Measurements from ENCODE around the gene CCN6. TPM values are rescaled to one million over a fixed set of nuclear protein-coding genes. Genes with fewer than 3 reads are reported as not detected.

Gene CCN6
- total RNA-seq, 6 experiments from 2014 or later = not detected

DNA sequence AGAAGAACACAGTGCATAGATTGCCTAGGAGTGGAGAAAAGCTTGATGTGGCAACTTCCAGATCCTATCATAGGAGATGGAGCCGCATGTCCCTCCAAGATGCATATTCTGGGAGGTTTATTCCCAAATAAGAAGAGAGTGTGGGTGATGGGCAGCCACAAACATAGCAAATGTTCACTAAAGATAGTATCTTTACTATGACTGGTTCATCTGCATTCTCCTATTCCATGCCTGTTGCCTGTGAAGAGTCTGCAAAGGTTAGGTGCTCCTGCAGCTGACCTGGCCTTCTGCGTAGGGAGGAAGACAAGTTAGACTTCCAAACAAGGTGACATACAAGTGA is 14.5 kb upstream of the CCN6 start:
- Mint-ChIP-seq H3K27ac (peak overlapping the region; percentile 81), H3K36me3 (ENCODE audit: low read depth) (no peaks in the 10 kb centered on the region), H3K9me3 (no peaks in the 10 kb centered on the region), H3K27me3 (ENCODE audit: insufficient read depth) (no peaks in the 10 kb centered on the region), H3K4me1 (ENCODE audit: low read depth) (peaks cover 89% of the 10 kb centered on the region), H3K4me3 (peak overlapping the region; percentile 61; the same call in 1 of the 2 replicates)
- TF ChIP-seq, protein P1, sequence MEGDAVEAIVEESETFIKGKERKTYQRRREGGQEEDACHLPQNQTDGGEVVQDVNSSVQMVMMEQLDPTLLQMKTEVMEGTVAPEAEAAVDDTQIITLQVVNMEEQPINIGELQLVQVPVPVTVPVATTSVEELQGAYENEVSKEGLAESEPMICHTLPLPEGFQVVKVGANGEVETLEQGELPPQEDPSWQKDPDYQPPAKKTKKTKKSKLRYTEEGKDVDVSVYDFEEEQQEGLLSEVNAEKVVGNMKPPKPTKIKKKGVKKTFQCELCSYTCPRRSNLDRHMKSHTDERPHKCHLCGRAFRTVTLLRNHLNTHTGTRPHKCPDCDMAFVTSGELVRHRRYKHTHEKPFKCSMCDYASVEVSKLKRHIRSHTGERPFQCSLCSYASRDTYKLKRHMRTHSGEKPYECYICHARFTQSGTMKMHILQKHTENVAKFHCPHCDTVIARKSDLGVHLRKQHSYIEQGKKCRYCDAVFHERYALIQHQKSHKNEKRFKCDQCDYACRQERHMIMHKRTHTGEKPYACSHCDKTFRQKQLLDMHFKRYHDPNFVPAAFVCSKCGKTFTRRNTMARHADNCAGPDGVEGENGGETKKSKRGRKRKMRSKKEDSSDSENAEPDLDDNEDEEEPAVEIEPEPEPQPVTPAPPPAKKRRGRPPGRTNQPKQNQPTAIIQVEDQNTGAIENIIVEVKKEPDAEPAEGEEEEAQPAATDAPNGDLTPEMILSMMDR (IDR thresholded peaks at IDR 0.05) = no peak
- no peak for DNase-seq

DNA sequence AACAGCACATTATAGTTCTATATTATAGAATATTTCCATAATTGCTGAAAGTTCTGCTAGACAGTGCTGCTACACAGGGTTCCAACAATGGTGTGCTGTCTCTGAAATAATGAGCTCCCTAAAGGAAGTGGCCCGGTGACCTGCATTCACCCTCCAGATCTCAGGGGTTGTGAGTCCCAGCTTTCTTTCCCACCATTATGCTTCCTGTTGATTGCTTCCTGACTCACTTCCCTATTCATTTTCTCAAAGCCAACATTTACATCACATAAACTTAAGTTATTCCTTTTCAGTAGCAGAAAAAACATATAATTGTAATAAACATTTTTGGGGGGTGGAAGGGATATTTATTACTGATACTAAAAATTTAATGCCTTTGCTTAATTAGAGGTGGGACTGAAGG is 12.9 kb upstream of the CCN6 start:
- peaks cover 93% of the 10 kb centered on the region for H3K4me1 Mint-ChIP-seq (ENCODE audit: low read depth)
- H3K4me3 Mint-ChIP-seq = no peak overlapping the region
- H3K27ac Mint-ChIP-seq = peak overlapping the region; percentile 69; the same call in 1 of the 2 replicates
- no peaks in the 10 kb centered on the region for H3K36me3 Mint-ChIP-seq (ENCODE audit: low read depth)
- TF ChIP-seq, protein P1 (IDR thresholded peaks at IDR 0.05) = no peak
- DNase-seq = no peak
- H3K9me3 Mint-ChIP-seq = no peaks in the 10 kb centered on the region
- no peaks in the 10 kb centered on the region; the same call in 1 of the 2 replicates for H3K27me3 Mint-ChIP-seq (ENCODE audit: insufficient read depth)

DNA sequence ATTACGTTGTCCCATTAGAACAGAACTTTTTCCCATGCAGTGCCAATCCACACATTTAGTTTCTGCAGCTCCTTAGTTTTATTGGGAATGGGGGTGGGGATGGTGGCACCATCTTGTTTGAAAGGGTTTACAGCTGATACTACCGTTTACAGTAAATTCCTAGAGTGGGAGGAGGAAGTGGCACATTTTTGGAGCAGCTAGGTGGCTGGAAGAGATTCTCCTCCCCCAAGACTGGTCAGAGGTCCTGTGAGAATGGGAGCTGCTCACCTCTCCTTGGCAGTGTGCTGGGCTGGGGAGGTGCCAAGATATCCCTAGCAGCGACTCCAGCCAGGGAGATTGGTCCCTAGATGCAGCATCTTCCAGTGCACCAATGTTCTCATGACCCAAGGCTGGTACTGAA is 12.4 kb upstream of the CCN6 start:
- no peak for DNase-seq
- H3K9me3 Mint-ChIP-seq = no peaks in the 10 kb centered on the region
- H3K27ac Mint-ChIP-seq = peak overlapping the region; percentile 69; the same call in 1 of the 2 replicates
- H3K4me3 Mint-ChIP-seq = peak overlapping the region; percentile 19; the same call in 1 of the 2 replicates
- no peaks in the 10 kb centered on the region for H3K36me3 Mint-ChIP-seq (ENCODE audit: low read depth)
- TF ChIP-seq, protein P1 (IDR thresholded peaks at IDR 0.05) = no peak
- peaks cover 88% of the 10 kb centered on the region for H3K4me1 Mint-ChIP-seq (ENCODE audit: low read depth)
- no peaks in the 10 kb centered on the region; the same call in 1 of the 2 replicates for H3K27me3 Mint-ChIP-seq (ENCODE audit: insufficient read depth)

DNA sequence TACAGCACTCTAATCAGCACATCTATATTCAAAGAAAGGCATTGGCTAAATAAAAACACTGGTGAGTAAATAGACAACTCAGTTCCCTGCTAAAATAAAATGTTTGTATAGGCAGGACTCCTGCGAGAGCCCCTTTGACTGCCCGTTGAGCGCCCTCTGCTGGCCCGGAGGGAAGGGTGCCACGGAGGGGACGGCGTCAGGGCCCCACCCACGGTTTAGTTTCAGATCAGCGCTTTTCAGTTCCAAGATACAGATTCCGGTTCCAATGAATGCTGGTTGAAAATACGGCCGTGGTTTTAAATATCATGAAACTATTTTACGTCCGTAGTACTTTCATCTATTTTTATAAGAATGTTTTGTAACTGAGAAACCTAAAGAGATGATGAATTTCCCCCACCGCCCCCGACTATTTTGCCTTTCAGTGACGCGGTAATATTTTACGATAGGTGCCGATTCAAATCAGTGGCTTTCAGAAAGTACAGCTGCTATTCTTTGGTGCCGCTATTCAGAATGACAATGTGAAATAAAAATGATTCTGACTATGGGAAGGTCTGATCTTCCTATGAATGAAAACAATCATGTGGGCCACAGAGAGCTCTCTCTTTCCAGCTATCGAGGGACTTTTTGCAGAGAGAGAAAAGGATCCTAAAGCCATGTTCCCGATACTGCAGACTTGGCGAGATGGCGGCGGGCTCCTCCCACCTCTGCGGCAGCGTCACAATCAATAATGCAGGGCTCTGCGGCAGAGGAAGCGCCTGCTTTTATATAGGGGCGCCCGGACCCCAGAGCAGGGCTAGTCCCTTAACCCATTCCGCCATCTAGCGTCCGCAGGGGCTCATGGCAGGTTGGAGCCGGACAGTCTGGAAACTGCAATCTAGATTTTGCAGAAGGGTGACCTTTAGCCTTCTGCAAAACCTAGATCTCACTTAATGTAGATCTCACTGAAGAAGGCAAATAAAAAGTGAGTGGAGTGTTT is 10.6 kb upstream of the CCN6 start:
- TF ChIP-seq, protein P1 (IDR thresholded peaks at IDR 0.05) = peak; percentile 93
- Mint-ChIP-seq H3K9me3 (no peaks in the 10 kb centered on the region), H3K36me3 (ENCODE audit: low read depth) (no peaks in the 10 kb centered on the region), H3K4me3 (peak overlapping the region; percentile 97), H3K27me3 (ENCODE audit: insufficient read depth) (no peaks in the 10 kb centered on the region; the same call in 1 of the 2 replicates), H3K4me1 (ENCODE audit: low read depth) (peaks cover 70% of the 10 kb centered on the region), H3K27ac (peak overlapping the region; percentile 98)
- peak; percentile 91 for DNase-seq

DNA sequence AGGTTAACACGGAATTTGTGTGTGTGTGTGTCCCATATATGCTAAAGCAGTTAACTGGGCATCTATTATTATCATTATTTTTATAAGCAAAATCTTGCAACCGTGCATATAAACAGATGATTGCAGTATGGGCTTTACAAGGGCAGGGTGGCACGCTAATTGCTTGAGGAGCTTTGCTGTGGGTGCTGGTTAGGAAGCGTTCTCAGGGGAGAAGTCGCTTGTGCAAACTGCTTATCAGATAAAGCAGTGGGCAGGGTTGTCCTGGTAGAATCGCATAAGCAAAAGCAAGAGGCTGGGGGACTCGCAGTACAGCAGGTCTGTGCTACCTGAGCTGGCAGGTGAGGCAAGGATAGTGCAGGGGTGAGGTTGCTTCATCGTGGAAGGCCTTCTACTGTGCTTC is 9.7 kb upstream of the CCN6 start:
- H3K27ac Mint-ChIP-seq = peak overlapping the region; percentile 88; the same call in 1 of the 2 replicates
- no peak for DNase-seq
- H3K27me3 Mint-ChIP-seq (ENCODE audit: insufficient read depth) = no peaks in the 10 kb centered on the region; the same call in 1 of the 2 replicates
- H3K4me3 Mint-ChIP-seq = peak overlapping the region; percentile 97; the same call in 1 of the 2 replicates
- no peaks in the 10 kb centered on the region for H3K36me3 Mint-ChIP-seq (ENCODE audit: low read depth)
- H3K9me3 Mint-ChIP-seq = no peaks in the 10 kb centered on the region
- TF ChIP-seq, protein P1 (IDR thresholded peaks at IDR 0.05) = no peak
- peaks cover 69% of the 10 kb centered on the region for H3K4me1 Mint-ChIP-seq (ENCODE audit: low read depth)

Measured in HFFc6 (cell line).